Tibial nerve (tissue), 4 donors: Measurements from ENCODE around the gene C1orf52. TPM values are rescaled to one million over a fixed set of nuclear protein-coding genes. Genes with fewer than 3 reads are reported as not detected.
"Not testable (repeated sequence)": the region's sequence is repeated elsewhere in the genome, so short reads cannot be mapped to it uniquely, and the experiment has no call there.

Experiments
- DNase-seq, 2 donors: peaks; one replicate each; pipeline ENCODE4 v3.0.0-alpha.2; 2019; ENCODE audit warnings: low spot score in 2 of 2
- H3K27ac ChIP-seq, 4 donors: fragments of 200-600 bp; sonication (generic) in 3 of 4; one replicate each; pipeline ENCODE4 v1.5.1; 2017 to 2019; ENCODE audit warnings: mild to moderate bottlenecking in 1 of 4
- H3K27me3 ChIP-seq, 2 donors: fragments of 200-600 bp; sonication (generic) in 1 of 2; one replicate each; pipeline versions ENCODE4 v1.5.1 to v1.6.0; 2017 to 2019
- H3K36me3 ChIP-seq, 3 donors: fragments of 200-600 bp; sonication (generic); one replicate each; pipeline ENCODE4 v1.5.1; 2018 to 2019
- H3K4me1 ChIP-seq, 4 donors: fragments of 200-600 bp; sonication (generic) in 3 of 4; one replicate each; pipeline ENCODE4 v1.5.1; 2017 to 2019
- H3K4me3 ChIP-seq, 4 donors: fragments of 200-600 bp; sonication (generic) in 3 of 4; one replicate each; pipeline ENCODE4 v1.5.1; 2017 to 2019; ENCODE audit warnings: mild to moderate bottlenecking in 1 of 4, moderate library complexity in 1 of 4
- H3K9me3 ChIP-seq, 4 donors: fragments of 200-600 bp; sonication (generic) in 3 of 4; one replicate each; pipeline ENCODE4 v1.5.1; 2017 to 2019
- EP300 ChIP-seq, 2 donors: sonication (generic); formaldehyde crosslinking; IDR thresholded peaks; one replicate each; pipeline ENCODE4 v1.6.1; 2017; ENCODE audit warnings: antibody characterized with exemption in 2 of 2, mild to moderate bottlenecking in 1 of 2
- POLR2A ChIP-seq, 2 donors: fragments of 450-650 bp; IDR thresholded peaks; one replicate each; pipeline ENCODE4 v1.6.1; 2017; ENCODE audit warnings: antibody characterized with exemption in 2 of 2, mild to moderate bottlenecking in 2 of 2, moderate library complexity in 2 of 2
- WGBS, 2 donors: methylation state at CpG; one replicate each; pipeline ENCODE4 v1.1.5; 2018; 5-methylcytosine and 5-hydroxymethylcytosine counted together
- total RNA-seq, 4 donors: library from RNA; depleted of rRNA; stranded (reverse); fragments of >200 nt; gene quantifications; one replicate each; pipeline ENCODE4 v1.1.0, GENCODE V29; 2016
- TF ChIP-seq, protein P1 (sequence below), 5 experiments: fragments of 200-600 bp in 3 of 5; fragments of 450-650 bp in 2 of 5; sonication (generic) in 3 of 5; IDR thresholded peaks; one replicate each; pipeline ENCODE4 v1.5.1; 2016 to 2019; ENCODE audit warnings: antibody characterized with exemption in 5 of 5, mild to moderate bottlenecking in 3 of 5, moderate library complexity in 2 of 5

Gene C1orf52
- total RNA-seq, 4 donors from 2014 or later = 12.7 to 34.8 (median 24.5) TPM

- peaks cover 0 to 29% (median 0%) of the 10 kb centered on the region in 3 donors for H3K36me3 ChIP-seq
- H3K4me3 ChIP-seq = no peak overlapping the region
- H3K27me3 ChIP-seq = no peaks in the 10 kb centered on the region
- TF ChIP-seq POLR2A (IDR thresholded peaks at IDR 0.05) (no peak), EP300 (IDR thresholded peaks at IDR 0.05) (no peak)
- TF ChIP-seq, protein P1, sequence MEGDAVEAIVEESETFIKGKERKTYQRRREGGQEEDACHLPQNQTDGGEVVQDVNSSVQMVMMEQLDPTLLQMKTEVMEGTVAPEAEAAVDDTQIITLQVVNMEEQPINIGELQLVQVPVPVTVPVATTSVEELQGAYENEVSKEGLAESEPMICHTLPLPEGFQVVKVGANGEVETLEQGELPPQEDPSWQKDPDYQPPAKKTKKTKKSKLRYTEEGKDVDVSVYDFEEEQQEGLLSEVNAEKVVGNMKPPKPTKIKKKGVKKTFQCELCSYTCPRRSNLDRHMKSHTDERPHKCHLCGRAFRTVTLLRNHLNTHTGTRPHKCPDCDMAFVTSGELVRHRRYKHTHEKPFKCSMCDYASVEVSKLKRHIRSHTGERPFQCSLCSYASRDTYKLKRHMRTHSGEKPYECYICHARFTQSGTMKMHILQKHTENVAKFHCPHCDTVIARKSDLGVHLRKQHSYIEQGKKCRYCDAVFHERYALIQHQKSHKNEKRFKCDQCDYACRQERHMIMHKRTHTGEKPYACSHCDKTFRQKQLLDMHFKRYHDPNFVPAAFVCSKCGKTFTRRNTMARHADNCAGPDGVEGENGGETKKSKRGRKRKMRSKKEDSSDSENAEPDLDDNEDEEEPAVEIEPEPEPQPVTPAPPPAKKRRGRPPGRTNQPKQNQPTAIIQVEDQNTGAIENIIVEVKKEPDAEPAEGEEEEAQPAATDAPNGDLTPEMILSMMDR (IDR thresholded peaks at IDR 0.05) = no peak
- no peaks in the 10 kb centered on the region for H3K9me3 ChIP-seq
- DNase-seq = no peak
- no peak overlapping the region for H3K27ac ChIP-seq
- peaks cover 0 to 16% (median 8%) of the 10 kb centered on the region in 4 donors for H3K4me1 ChIP-seq
These were observed 3.5 kb upstream of the C1orf52 start for GRCh38 chr1:85262985-85263384.

GRCh38 chr1:85259912-85260274, 431 bp upstream of the C1orf52 start:
- H3K4me3 ChIP-seq = peak overlapping the region; percentile 68 to 94 (median 82)
- no peaks in the 10 kb centered on the region for H3K9me3 ChIP-seq
- peaks cover 0 to 29% (median 0%) of the 10 kb centered on the region in 3 donors for H3K36me3 ChIP-seq
- peak overlapping the region; percentile 38 to 91 (median 84) for H3K27ac ChIP-seq
- TF ChIP-seq EP300 (IDR thresholded peaks at IDR 0.05) (no peak), POLR2A (IDR thresholded peaks at IDR 0.05) (no peak)
- TF ChIP-seq, protein P1 (IDR thresholded peaks at IDR 0.05) = peak in 2 of 5 experiments; percentile 27 to 58
- WGBS, 2 donors = 14 to 19% methylated on average over 7 of the region's 7 CpGs
- DNase-seq = no peak
- H3K4me1 ChIP-seq = peaks cover 0 to 43% (median 15%) of the 10 kb centered on the region in 4 donors
- no peaks in the 10 kb centered on the region for H3K27me3 ChIP-seq

DNA sequence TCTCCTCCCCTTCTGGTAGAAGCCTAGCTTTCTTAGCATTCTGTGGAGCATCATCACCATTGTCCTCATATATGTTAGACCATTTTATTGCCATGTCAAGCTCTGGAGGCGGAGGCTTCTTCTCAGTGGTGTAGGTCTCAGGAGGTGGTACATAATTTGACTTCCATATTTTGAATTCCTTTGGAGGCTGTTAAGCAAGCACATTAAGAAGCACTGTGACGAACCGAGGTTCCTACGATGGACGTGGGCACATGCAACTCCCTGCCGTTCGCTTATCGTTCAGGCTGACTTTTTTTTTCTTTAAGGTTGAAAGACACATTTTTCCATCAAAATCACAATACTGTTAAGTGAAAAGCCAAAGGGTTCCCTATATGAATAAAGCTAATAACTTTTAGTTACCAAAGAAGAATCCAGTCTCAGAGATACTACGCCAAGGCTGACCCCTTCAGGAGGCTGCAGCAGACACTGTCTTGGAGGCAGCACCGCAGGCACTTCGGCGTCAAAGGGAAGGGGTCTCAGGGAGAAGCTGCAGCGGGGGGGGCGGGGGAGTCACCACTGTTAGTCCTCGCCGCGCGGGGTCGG, 835 bp downstream of the C1orf52 start:
- DNase-seq = no peak
- H3K36me3 ChIP-seq = peaks cover 0 to 29% (median 0%) of the 10 kb centered on the region in 3 donors
- WGBS, 2 donors = 3 to 5% methylated on average over 18 to 19 of the region's 19 CpGs
- H3K4me1 ChIP-seq = peaks cover 0 to 55% (median 15%) of the 10 kb centered on the region in 4 donors
- H3K27ac ChIP-seq = peak overlapping the region in 2 of 4 donors; percentile 82 to 91
- H3K4me3 ChIP-seq = peak overlapping the region; percentile 68 to 94 (median 82)
- TF ChIP-seq, protein P1 (IDR thresholded peaks at IDR 0.05) = no peak
- TF ChIP-seq EP300 (IDR thresholded peaks at IDR 0.05) (no peak), POLR2A (IDR thresholded peaks at IDR 0.05) (no peak)
- no peaks in the 10 kb centered on the region for H3K27me3 ChIP-seq
- H3K9me3 ChIP-seq = no peaks in the 10 kb centered on the region

- H3K4me3 ChIP-seq, H3K27me3 ChIP-seq, H3K9me3 ChIP-seq, DNase-seq, H3K27ac ChIP-seq: not testable (repeated sequence)
- 86 to 92% methylated on average over 3 of the region's 3 CpGs for WGBS, 2 donors
- H3K4me1 ChIP-seq = peaks cover 0 to 16% (median 0%) of the 10 kb centered on the region in 4 donors
- H3K36me3 ChIP-seq = peaks cover 0 to 18% (median 0%) of the 10 kb centered on the region in 3 donors
These were observed 10.4 kb downstream of the C1orf52 start for GRCh38 chr1:85249042-85249441.

DNA sequence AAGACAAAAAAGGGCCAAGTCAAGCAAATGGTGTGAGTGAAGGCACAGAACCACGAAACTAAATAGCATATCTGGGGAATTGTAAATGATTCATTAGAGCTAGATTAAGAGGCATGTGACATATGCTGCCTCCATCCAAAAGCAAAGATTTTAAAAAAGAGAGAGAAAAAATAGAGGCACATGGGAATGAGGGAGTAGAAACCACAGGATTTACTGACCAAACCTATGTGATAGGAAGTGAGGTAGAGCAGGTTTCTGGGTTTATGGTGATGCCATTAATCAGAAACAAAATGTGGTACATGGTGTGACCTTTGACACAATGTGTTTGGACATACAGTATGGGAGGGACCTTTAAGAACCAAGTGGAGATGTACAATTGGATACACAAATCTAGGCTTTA, 13.6 kb downstream of the C1orf52 start:
- Histone ChIP-seq H3K27ac (no peak overlapping the region), H3K4me3 (no peak overlapping the region), H3K27me3 (no peaks in the 10 kb centered on the region), H3K4me1 (no peaks in the 10 kb centered on the region), H3K36me3 (peaks cover 0 to 2% (median 0%) of the 10 kb centered on the region in 3 donors), H3K9me3 (no peaks in the 10 kb centered on the region)
- TF ChIP-seq, protein P1 (IDR thresholded peaks at IDR 0.05) = no peak
- TF ChIP-seq EP300 (IDR thresholded peaks at IDR 0.05) = no peak
- no peak for TF ChIP-seq POLR2A (IDR thresholded peaks at IDR 0.05)
- DNase-seq = no peak
- WGBS, 2 donors = 82 to 83% methylated on average over 1 of the region's 1 CpG
